Activated CD8-positive, alpha-beta memory T cell treated with anti-CD3 and anti-CD28 coated beads, Interleukin-2, amount 50 U/mL, for 1 hour (primary cell): ENCODE results near the gene TNFRSF1B.
A peak's percentile ranks its signal among the peaks of the same experiment; 100 is the strongest.
"Not testable (repeated sequence)": the region's sequence is repeated elsewhere in the genome, so short reads cannot be mapped to it uniquely, and the experiment has no call there.

Experiments used
- DNase-seq: peaks from one replicate; pipeline ENCODE4 v3.0.0-alpha.2; 2020; ENCODE audit errors: extremely low read depth

The TNFRSF1B gene

GRCh38 chr1:12219800-12220199, 53.0 kb downstream of the TNFRSF1B start:
- no peak for DNase-seq

DNA sequence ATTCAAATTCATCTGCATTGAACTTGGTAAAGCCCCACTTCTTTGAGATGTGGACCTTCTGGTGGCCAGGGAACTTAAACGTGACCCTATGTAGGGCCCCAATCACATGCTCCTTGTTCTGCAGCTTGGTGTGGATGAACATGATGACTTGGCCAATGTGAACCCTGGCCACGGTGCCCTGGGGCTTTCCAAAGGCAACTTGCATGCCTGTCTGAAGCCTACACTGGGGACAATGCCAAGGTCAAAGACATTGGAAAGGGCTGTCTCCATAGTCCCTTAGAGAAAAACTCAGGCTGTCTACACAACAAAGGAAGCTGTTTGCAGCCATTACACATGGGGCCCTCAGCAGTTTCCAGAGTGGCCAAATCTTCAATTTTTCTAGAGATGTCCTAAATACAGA, 54.1 kb downstream of the TNFRSF1B start:
- DNase-seq, result no peak

GRCh38 chr1:12222700-12223099, 55.9 kb downstream of the TNFRSF1B start:
- DNase-seq, result not testable (repeated sequence)

- DNase-seq, result not testable (repeated sequence)
Observed at GRCh38 chr1:12224092-12224491, 57.3 kb downstream of the TNFRSF1B start.

GRCh38 chr1:12228979-12229378, 62.2 kb downstream of the TNFRSF1B start:
- no peak for DNase-seq

- no peak for DNase-seq
Observed at GRCh38 chr1:12229386-12229834, 62.6 kb downstream of the TNFRSF1B start.

DNA sequence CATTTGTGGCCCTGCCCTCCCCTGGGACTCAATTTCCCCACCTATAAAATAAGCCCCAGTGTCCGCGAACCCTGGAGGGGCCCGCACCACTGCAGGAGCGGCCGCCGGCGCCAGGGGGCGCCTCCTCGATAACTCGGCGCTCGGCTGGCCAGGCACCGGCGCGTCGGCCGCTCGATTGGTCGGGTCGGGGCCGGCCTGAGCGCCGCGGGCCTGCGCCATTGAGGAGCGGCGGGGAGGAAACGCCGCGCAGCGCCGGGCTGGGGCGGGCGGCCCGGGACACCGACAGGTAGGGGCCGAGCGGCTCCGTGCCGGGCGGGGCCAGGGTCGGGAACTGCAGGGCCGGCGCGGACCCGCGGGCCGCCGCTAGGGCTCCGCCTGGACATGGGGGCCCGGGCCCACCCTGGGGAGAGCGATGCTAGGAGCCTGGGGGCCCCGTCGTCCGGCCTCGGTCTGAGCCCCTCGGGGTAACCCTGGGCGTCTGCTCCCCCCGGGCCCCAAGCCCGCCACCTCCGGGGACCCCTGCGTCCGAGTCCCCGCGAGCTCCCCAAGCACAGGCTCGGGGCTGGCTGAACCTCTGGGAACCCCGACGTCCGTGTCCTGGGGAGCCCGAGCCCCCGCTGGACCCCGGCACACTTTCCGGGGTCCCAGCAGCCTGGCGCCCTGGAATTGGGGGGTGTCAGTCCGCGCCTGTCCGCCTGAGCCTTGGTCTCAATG, 63.2 kb downstream of the TNFRSF1B start, which contains the start of gene VPS13D:
TSS of gene VPS13D (plus strand) at position 196 of the 714 bp plus-strand sequence. CDS start 4,237 bp downstream, outside the sequence.
- DNase-seq, result peak; percentile 46

GRCh38 chr1:12230549-12231275, 63.9 kb downstream of the TNFRSF1B start:
- no peak for DNase-seq

- no peak for DNase-seq
Observed at GRCh38 chr1:12231276-12231595, 64.4 kb downstream of the TNFRSF1B start.

GRCh38 chr1:12232221-12232620, 65.4 kb downstream of the TNFRSF1B start:
- DNase-seq, result no peak

GRCh38 chr1:12244078-12244477, 77.3 kb downstream of the TNFRSF1B start:
- DNase-seq, result no peak

GRCh38 chr1:12244585-12244984, 77.8 kb downstream of the TNFRSF1B start:
- DNase-seq, result no peak

- no peak for DNase-seq
Observed at GRCh38 chr1:12245116-12245515, 78.3 kb downstream of the TNFRSF1B start.

GRCh38 chr1:12245733-12246132, 78.9 kb downstream of the TNFRSF1B start:
- no peak for DNase-seq

- DNase-seq, result no peak
Observed at GRCh38 chr1:12246584-12246983, 79.8 kb downstream of the TNFRSF1B start.

DNA sequence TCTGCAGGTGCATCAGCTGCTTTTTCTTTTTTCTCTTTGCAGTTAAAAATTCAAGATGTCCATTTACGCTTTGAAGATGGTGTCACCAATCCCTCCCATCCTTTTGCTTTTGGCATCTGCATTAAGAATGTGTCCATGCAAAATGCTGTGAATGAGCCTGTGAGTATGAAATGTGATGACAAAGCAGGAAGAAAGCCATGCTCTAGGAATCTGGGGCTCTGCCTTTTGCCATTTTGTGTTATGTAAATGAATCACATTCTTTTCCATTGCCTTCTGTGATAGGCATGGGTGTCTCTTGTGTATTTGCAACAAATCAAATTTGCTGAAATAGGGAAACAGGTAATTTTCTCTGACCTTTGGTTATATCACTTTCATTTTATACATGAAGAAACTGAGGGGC, 82.4 kb downstream of the TNFRSF1B start:
- DNase-seq, result no peak

DNA sequence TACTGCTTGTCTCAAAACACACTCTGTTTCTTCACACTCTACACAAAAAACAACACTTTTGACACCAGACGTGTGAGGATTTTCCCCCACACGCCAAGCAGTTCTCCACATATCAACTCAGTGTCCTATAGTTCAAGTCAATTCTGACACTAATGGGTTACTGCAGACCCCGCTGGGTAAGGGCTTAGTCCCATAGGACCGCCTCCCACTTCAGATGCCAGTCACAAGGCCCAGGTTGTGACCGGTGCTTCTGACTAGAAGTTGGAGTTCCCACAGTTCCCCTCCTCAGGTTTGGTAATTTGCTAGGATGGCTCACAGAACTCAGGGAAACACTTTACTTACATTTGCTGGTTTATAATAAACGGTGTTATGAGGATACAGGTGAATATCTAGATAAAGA, 83.0 kb downstream of the TNFRSF1B start:
- DNase-seq, result no peak

GRCh38 chr1:12251442-12251841, 84.7 kb downstream of the TNFRSF1B start:
- no peak for DNase-seq

GRCh38 chr1:12255913-12256312, 89.1 kb downstream of the TNFRSF1B start:
- no peak for DNase-seq

DNA sequence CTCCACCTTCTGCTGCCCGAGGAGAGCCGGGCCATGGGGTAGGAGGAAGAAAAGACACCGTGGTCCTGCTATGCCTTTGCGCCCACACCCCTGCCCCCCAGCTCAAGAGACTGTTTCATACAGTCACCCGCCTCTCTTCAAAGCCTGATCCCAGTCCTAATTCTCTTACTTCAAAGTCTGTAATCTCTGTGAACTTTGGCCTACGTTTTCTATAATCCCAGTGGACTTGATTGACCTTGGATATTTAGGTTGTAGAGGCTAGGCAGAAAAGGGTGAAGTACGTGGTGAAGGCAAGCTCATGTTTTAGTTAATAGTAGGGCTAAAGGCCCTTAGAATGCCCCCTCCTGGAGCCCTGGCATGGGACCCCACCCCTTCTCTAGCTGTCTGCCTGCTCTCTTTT, 91.5 kb downstream of the TNFRSF1B start:
- DNase-seq, result no peak
